Esophagus squamous epithelium (tissue), 4 donors: ENCODE results near the gene STAT1.

Experiments
- POLR2A ChIP-seq, 4 donors: fragments of 450-650 bp; IDR thresholded peaks; one replicate each; pipeline ENCODE4 v1.6.1; 2017; ENCODE audit warnings: antibody characterized with exemption in 4 of 4, mild to moderate bottlenecking in 4 of 4, moderate library complexity in 3 of 4
- TF ChIP-seq, protein P1 (sequence below), 6 experiments: fragments of 450-650 bp in 4 of 6; fragments of 200-600 bp in 2 of 6; sonication (generic) in 2 of 6; IDR thresholded peaks; one replicate each; pipeline ENCODE4 v1.5.1; 2016 to 2019; ENCODE audit warnings: antibody characterized with exemption in 6 of 6, mild to moderate bottlenecking in 4 of 6, moderate library complexity in 4 of 6

DNA sequence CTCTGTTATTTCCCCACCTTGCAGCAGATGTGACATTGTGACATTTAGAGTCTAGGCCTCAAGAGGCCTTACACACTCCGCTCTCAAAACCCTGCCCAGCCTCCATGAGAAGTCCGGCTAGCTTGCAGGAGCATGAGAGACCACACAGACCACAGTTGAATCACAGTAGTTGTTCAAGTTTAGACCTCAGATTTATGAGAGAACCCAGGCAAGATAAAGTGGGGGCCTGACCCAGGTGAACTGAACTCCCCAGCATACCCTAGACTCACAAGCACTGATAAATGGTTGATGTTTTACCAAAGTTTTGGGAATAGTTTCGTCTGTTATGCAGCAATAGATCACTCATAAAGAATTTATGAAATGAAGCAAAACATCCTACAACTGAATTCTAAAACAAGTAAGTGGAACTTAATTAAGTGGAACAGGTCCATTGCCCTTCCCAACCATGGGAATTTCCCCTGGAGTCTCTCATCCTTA lies 4.7 kb upstream of the STAT1 start:
- TF ChIP-seq, protein P1, sequence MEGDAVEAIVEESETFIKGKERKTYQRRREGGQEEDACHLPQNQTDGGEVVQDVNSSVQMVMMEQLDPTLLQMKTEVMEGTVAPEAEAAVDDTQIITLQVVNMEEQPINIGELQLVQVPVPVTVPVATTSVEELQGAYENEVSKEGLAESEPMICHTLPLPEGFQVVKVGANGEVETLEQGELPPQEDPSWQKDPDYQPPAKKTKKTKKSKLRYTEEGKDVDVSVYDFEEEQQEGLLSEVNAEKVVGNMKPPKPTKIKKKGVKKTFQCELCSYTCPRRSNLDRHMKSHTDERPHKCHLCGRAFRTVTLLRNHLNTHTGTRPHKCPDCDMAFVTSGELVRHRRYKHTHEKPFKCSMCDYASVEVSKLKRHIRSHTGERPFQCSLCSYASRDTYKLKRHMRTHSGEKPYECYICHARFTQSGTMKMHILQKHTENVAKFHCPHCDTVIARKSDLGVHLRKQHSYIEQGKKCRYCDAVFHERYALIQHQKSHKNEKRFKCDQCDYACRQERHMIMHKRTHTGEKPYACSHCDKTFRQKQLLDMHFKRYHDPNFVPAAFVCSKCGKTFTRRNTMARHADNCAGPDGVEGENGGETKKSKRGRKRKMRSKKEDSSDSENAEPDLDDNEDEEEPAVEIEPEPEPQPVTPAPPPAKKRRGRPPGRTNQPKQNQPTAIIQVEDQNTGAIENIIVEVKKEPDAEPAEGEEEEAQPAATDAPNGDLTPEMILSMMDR (IDR thresholded peaks at IDR 0.05) = no peak
- no peak for TF ChIP-seq POLR2A (IDR thresholded peaks at IDR 0.05)
